ENCODE data around the gene CLMN. TPM values are rescaled to one million over a fixed set of nuclear protein-coding genes. Genes with fewer than 3 reads are reported as not detected.

Gene CLMN
- total RNA-seq, 1 donor from 2014 or later: 7.7 TPM

GRCh38 chr14:95320955-95321600 lies 1.4 kb upstream of the CLMN start:
- peak overlapping the region; percentile 31 for H3K4me3 Mint-ChIP-seq
- peaks cover 2% of the 10 kb centered on the region for H3K36me3 Mint-ChIP-seq (ENCODE audit: low read depth)
- H3K27ac Mint-ChIP-seq (ENCODE audit: unreplicated experiment): no peak overlapping the region
- H3K4me1 Mint-ChIP-seq: peaks cover 37% of the 10 kb centered on the region
- no peaks in the 10 kb centered on the region for H3K9me3 Mint-ChIP-seq
- no peak for DNase-seq (ENCODE audit: low read depth, low spot score)
- no peak for TF ChIP-seq CTCF (conservative IDR thresholded peaks at IDR 0.05)
- peaks cover 11% of the 10 kb centered on the region for H3K27me3 Mint-ChIP-seq (ENCODE audit: low read depth)

- peaks cover 2% of the 10 kb centered on the region for H3K36me3 Mint-ChIP-seq (ENCODE audit: low read depth)
- no peaks in the 10 kb centered on the region for H3K9me3 Mint-ChIP-seq
- DNase-seq (ENCODE audit: low read depth, low spot score): no peak
- peaks cover 11% of the 10 kb centered on the region for H3K27me3 Mint-ChIP-seq (ENCODE audit: low read depth)
- TF ChIP-seq CTCF (conservative IDR thresholded peaks at IDR 0.05): no peak
- H3K4me3 Mint-ChIP-seq: peak overlapping the region; percentile 58
- peaks cover 37% of the 10 kb centered on the region for H3K4me1 Mint-ChIP-seq
- H3K27ac Mint-ChIP-seq (ENCODE audit: unreplicated experiment): no peak overlapping the region
Measured at GRCh38 chr14:95320078-95320895, 579 bp upstream of the CLMN start.

GRCh38 chr14:95318399-95319311 lies 1.1 kb downstream of the CLMN start:
- DNase-seq (ENCODE audit: low read depth, low spot score): peak; percentile 4
- H3K4me3 Mint-ChIP-seq: peak overlapping the region; percentile 87
- H3K27ac Mint-ChIP-seq (ENCODE audit: unreplicated experiment): no peak overlapping the region
- peaks cover 11% of the 10 kb centered on the region for H3K27me3 Mint-ChIP-seq (ENCODE audit: low read depth)
- no peaks in the 10 kb centered on the region for H3K9me3 Mint-ChIP-seq
- peaks cover 43% of the 10 kb centered on the region for H3K4me1 Mint-ChIP-seq
- TF ChIP-seq CTCF (conservative IDR thresholded peaks at IDR 0.05): no peak
- peaks cover 2% of the 10 kb centered on the region for H3K36me3 Mint-ChIP-seq (ENCODE audit: low read depth)

- peaks cover 49% of the 10 kb centered on the region for H3K4me1 Mint-ChIP-seq
- TF ChIP-seq CTCF (conservative IDR thresholded peaks at IDR 0.05): no peak
Measured at GRCh38 chr14:95317817-95318343, 1.8 kb downstream of the CLMN start.

GRCh38 chr14:95316821-95317220 lies 2.9 kb downstream of the CLMN start:
- TF ChIP-seq CTCF (conservative IDR thresholded peaks at IDR 0.05): no peak
- no peak for DNase-seq (ENCODE audit: low read depth, low spot score)
- Mint-ChIP-seq H3K4me3 (peak overlapping the region; percentile 81), H3K36me3 (ENCODE audit: low read depth) (peaks cover 2% of the 10 kb centered on the region), H3K27ac (ENCODE audit: unreplicated experiment) (no peak overlapping the region), H3K9me3 (no peaks in the 10 kb centered on the region), H3K4me1 (peaks cover 47% of the 10 kb centered on the region), H3K27me3 (ENCODE audit: low read depth) (peaks cover 11% of the 10 kb centered on the region)

More at GRCh38 chr14:95317817-95318343, 1.8 kb downstream of the CLMN start:
- Mint-ChIP-seq H3K4me3 (peak overlapping the region; percentile 87), H3K27ac (ENCODE audit: unreplicated experiment) (no peak overlapping the region), H3K36me3 (ENCODE audit: low read depth) (peaks cover 2% of the 10 kb centered on the region), H3K27me3 (ENCODE audit: low read depth) (peaks cover 11% of the 10 kb centered on the region), H3K9me3 (no peaks in the 10 kb centered on the region)
- DNase-seq (ENCODE audit: low read depth, low spot score): no peak
